H9 (cell line): ENCODE data around the gene UTP11. TPM values are rescaled to one million over a fixed set of nuclear protein-coding genes. Genes with fewer than 3 reads are reported as not detected.

Source experiments
- DNase-seq: peaks from one replicate; pipeline ENCODE4 v3.0.0-alpha.2; 2017
- H2AFZ ChIP-seq: one replicate; pipeline ENCODE4 v1.6.1; 2013; ENCODE audit warnings: mild to moderate bottlenecking, low read length, control low read depth, moderate library complexity
- H2AK5ac ChIP-seq: 2 replicates; pipeline ENCODE4 v1.6.1; 2013; ENCODE audit warnings: low read length, control low read depth, mixed read lengths; ENCODE audit not compliant: insufficient read length
- H2BK120ac ChIP-seq: one replicate; pipeline ENCODE4 v1.6.1; 2013; ENCODE audit warnings: low read depth, mild to moderate bottlenecking, low read length, control low read depth, inconsistent platforms; ENCODE audit not compliant: poor library complexity, severe bottlenecking
- H2BK12ac ChIP-seq: 2 replicates; pipeline ENCODE4 v1.6.1; 2013; ENCODE audit warnings: low read length, control low read depth, mixed read lengths, low read depth; ENCODE audit not compliant: insufficient read length
- H2BK15ac ChIP-seq: 2 replicates; pipeline ENCODE4 v1.6.1; 2013; ENCODE audit warnings: low read depth, low read length, control low read depth
- H2BK20ac ChIP-seq: one replicate; pipeline ENCODE4 v1.6.1; 2013; ENCODE audit warnings: low read depth, mild to moderate bottlenecking, low read length, control low read depth, inconsistent platforms; ENCODE audit not compliant: poor library complexity, severe bottlenecking
- H2BK5ac ChIP-seq: 2 replicates; pipeline ENCODE4 v1.6.1; 2013; ENCODE audit warnings: low read length, control low read depth, mixed read lengths; ENCODE audit not compliant: insufficient read length
- H3K14ac ChIP-seq: 2 replicates; pipeline ENCODE4 v1.6.1; 2013; ENCODE audit warnings: low read length, control low read depth; ENCODE audit not compliant: insufficient read depth
- H3K18ac ChIP-seq: 2 replicates; pipeline ENCODE4 v1.6.1; 2013; ENCODE audit warnings: low read depth, mild to moderate bottlenecking, mixed read lengths, low read length, control low read depth; ENCODE audit not compliant: insufficient read length
- H3K23ac ChIP-seq: 2 replicates; pipeline ENCODE4 v1.6.1; 2013; ENCODE audit warnings: low read length, control low read depth, mixed read lengths, low read depth; ENCODE audit not compliant: insufficient read length
- H3K23me2 ChIP-seq: 2 replicates; pipeline ENCODE4 v1.6.1; 2013; ENCODE audit warnings: low read depth, mild to moderate bottlenecking, mixed read lengths, low read length, control low read depth; ENCODE audit not compliant: insufficient read length, poor library complexity, severe bottlenecking
- H3K27ac ChIP-seq: 2 replicates; pipeline ENCODE4 v1.5.1; 2013; ENCODE audit warnings: low read length, control low read depth, mixed read lengths, low read depth; ENCODE audit not compliant: insufficient read length
- H3K27me3 ChIP-seq: 2 replicates; pipeline ENCODE4 v1.6.1; 2013; ENCODE audit warnings: low read length, control low read depth, inconsistent platforms; ENCODE audit not compliant: insufficient read depth
- H3K4ac ChIP-seq: 2 replicates; pipeline ENCODE4 v1.6.1; 2013; ENCODE audit warnings: low read depth, mild to moderate bottlenecking, control low read depth, inconsistent platforms, low read length, moderate library complexity
- H3K4me1 ChIP-seq: 2 replicates; pipeline ENCODE4 v1.6.1; 2013; ENCODE audit warnings: low read length, control low read depth, inconsistent platforms; ENCODE audit not compliant: insufficient read depth
- H3K4me2 ChIP-seq: 2 replicates; pipeline ENCODE4 v1.6.1; 2013; ENCODE audit warnings: low read length, control low read depth, mixed read lengths; ENCODE audit not compliant: insufficient read length, insufficient read depth
- H3K56ac ChIP-seq: 2 replicates; pipeline ENCODE4 v1.6.1; 2013; ENCODE audit warnings: low read depth, mild to moderate bottlenecking, mixed read lengths, low read length, control low read depth; ENCODE audit not compliant: insufficient read length
- H3K79me1 ChIP-seq: 2 replicates; pipeline ENCODE4 v1.6.1; 2013; ENCODE audit warnings: low read depth, mild to moderate bottlenecking, moderate library complexity, low read length, control low read depth, inconsistent platforms; ENCODE audit not compliant: insufficient read depth, poor library complexity, severe bottlenecking
- H3K79me2 ChIP-seq: 2 replicates; pipeline ENCODE4 v1.6.1; 2013; ENCODE audit warnings: low read length, control low read depth, inconsistent platforms; ENCODE audit not compliant: insufficient read depth
- H3K9ac ChIP-seq: 2 replicates; pipeline ENCODE4 v1.6.1; 2013; ENCODE audit warnings: low read length, control low read depth, mixed read lengths; ENCODE audit not compliant: insufficient read length; ENCODE audit errors: extremely low read depth
- H3K9me3 ChIP-seq: one replicate; pipeline ENCODE4 v1.6.1; 2013; ENCODE audit warnings: low read depth, low read length, inconsistent platforms; ENCODE audit not compliant: control insufficient read depth
- H3T11ph ChIP-seq: one replicate; pipeline ENCODE4 v1.6.1; 2013; ENCODE audit warnings: mild to moderate bottlenecking, low read length, control low read depth, inconsistent platforms
- H4K20me1 ChIP-seq: one replicate; pipeline ENCODE4 v1.6.1; 2013; ENCODE audit not compliant: control insufficient read depth, insufficient read length, insufficient read depth
- H4K5ac ChIP-seq: 2 replicates; pipeline ENCODE4 v1.6.1; 2013; ENCODE audit warnings: low read depth, mild to moderate bottlenecking, mixed read lengths, low read length, control low read depth; ENCODE audit not compliant: insufficient read length
- H4K8ac ChIP-seq: replicated peaks from 2 replicates; pipeline ENCODE4 v1.6.1; 2013; ENCODE audit warnings: low read length, control low read depth, mixed read lengths, low read depth; ENCODE audit not compliant: insufficient read length
- H4K91ac ChIP-seq: 2 replicates; pipeline ENCODE4 v1.6.1; 2013; ENCODE audit warnings: low read depth, mild to moderate bottlenecking, moderate library complexity, mixed read lengths, low read length, control low read depth; ENCODE audit not compliant: insufficient read length
- H3K27ac Mint-ChIP-seq, 3 experiments: 2 replicates in 2 of 3; 3 replicates in 1 of 3; pipeline ENCODE4 v1.8.0; 2020 to 2021; ENCODE audit warnings: mixed read lengths in 3 of 3, mild to moderate bottlenecking in 1 of 3, moderate library complexity in 1 of 3
- H3K27me3 Mint-ChIP-seq: 2 replicates; pipeline ENCODE4 v1.8.0; 2021; ENCODE audit warnings: low read depth, mild to moderate bottlenecking, moderate library complexity, mixed read lengths
- H3K36me3 Mint-ChIP-seq, 3 experiments: 2 replicates in 2 of 3; 3 replicates in 1 of 3; pipeline ENCODE4 v1.8.0; 2020 to 2021; ENCODE audit warnings: low read depth in 3 of 3, mixed read lengths in 3 of 3; ENCODE audit not compliant: insufficient read depth in 1 of 3
- H3K4me1 Mint-ChIP-seq, 2 experiments: 2 replicates each; pipeline ENCODE4 v1.8.0; 2020; ENCODE audit warnings: mixed read lengths in 2 of 2
- H3K4me3 Mint-ChIP-seq, 2 experiments: 2 replicates in 1 of 2; 3 replicates in 1 of 2; pipeline ENCODE4 v1.8.0; 2020 to 2021; ENCODE audit warnings: mild to moderate bottlenecking in 2 of 2, mixed read lengths in 2 of 2, moderate library complexity in 1 of 2
- H3K9me3 Mint-ChIP-seq, 2 experiments: 2 replicates in 1 of 2; 3 replicates in 1 of 2; pipeline ENCODE4 v1.8.0; 2020; ENCODE audit warnings: mild to moderate bottlenecking in 2 of 2, mixed read lengths in 2 of 2, moderate library complexity in 1 of 2
- WGBS: extraction: QIAGEN DNeasy Blood & Tissue Kit; methylation state at CpG from one replicate; pipeline ENCODE4 v1.1.7; 2013; ENCODE audit warnings: missing lambda C conversion rate, low lambda C conversion rate, mixed read lengths; ENCODE audit not compliant: insufficient read length; ENCODE audit errors: extremely low coverage; 5-methylcytosine and 5-hydroxymethylcytosine counted together
- total RNA-seq: library from RNA; stranded (reverse); gene quantifications from 2 replicates; pipeline ENCODE4 v1.2.1, GENCODE V29; 2021
- TF ChIP-seq, protein P1 (sequence below): fragments of 200-600 bp; sonication (generic); conservative IDR thresholded peaks from 3 replicates; pipeline ENCODE4 v1.8.0; 2021; ENCODE audit warnings: antibody characterized with exemption, mild to moderate bottlenecking

Gene UTP11
- total RNA-seq, 1 experiment from 2014 or later = 63.1 TPM

DNA sequence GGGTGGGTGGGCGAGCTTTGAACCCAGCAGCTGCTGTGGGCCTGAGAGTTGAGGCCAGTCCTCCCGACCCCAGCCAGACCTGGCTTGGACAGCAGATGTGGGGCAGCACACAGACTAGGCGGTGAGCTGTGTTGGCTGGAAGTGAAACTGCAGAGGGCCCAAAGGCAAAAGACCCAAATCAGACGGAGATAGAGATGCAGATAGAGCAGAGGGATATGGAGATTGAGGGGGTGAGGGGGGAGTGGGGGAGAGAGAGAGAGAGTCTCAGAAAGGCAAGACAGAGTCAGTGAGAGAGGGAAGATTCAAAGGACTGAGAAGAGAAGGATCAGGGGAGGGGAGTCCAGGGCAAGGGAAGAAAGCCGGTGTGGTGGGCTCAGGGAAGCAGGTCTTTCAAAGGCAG is 51.1 kb downstream of the UTP11 start:
- DNase-seq = peak; percentile 59
- peak overlapping the region in 2 of 3 experiments; percentile 16 to 81; a peak in 3 of 7 replicates for H3K27ac Mint-ChIP-seq
- H4K8ac ChIP-seq = no peak overlapping the region

More for the DNA sequence above, 51.1 kb downstream of the UTP11 start:
- Histone ChIP-seq H2AFZ (no peak overlapping the region), H3K4ac (no peak overlapping the region), H4K91ac (no peak overlapping the region), H3T11ph (no peak overlapping the region), H2BK5ac (no peak overlapping the region), H3K4me2 (no peak overlapping the region), H3K79me1 (no peaks in the 10 kb centered on the region), H3K14ac (no peak overlapping the region), H3K18ac (no peak overlapping the region), H3K27ac (no peak overlapping the region), H2BK20ac (no peak overlapping the region), H4K5ac (no peak overlapping the region), H3K4me1 (peaks cover 2% of the 10 kb centered on the region; the same call in 1 of the 2 replicates), H2BK15ac (no peak overlapping the region), H4K20me1 (no peaks in the 10 kb centered on the region), H3K56ac (no peak overlapping the region), H3K79me2 (no peaks in the 10 kb centered on the region), H2BK12ac (no peak overlapping the region), H2BK120ac (no peak overlapping the region), H3K27me3 (no peaks in the 10 kb centered on the region), H3K9ac (no peak overlapping the region), H3K23me2 (no peaks in the 10 kb centered on the region), H3K9me3 (no peaks in the 10 kb centered on the region), H2AK5ac (no peak overlapping the region), H3K23ac (no peak overlapping the region)
- WGBS = no CpG with 5 or more reads among the region's 5 CpGs
- TF ChIP-seq, protein P1, sequence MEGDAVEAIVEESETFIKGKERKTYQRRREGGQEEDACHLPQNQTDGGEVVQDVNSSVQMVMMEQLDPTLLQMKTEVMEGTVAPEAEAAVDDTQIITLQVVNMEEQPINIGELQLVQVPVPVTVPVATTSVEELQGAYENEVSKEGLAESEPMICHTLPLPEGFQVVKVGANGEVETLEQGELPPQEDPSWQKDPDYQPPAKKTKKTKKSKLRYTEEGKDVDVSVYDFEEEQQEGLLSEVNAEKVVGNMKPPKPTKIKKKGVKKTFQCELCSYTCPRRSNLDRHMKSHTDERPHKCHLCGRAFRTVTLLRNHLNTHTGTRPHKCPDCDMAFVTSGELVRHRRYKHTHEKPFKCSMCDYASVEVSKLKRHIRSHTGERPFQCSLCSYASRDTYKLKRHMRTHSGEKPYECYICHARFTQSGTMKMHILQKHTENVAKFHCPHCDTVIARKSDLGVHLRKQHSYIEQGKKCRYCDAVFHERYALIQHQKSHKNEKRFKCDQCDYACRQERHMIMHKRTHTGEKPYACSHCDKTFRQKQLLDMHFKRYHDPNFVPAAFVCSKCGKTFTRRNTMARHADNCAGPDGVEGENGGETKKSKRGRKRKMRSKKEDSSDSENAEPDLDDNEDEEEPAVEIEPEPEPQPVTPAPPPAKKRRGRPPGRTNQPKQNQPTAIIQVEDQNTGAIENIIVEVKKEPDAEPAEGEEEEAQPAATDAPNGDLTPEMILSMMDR = no peak
- peaks cover 0 to 3% of the 10 kb centered on the region in 2 experiments; a peak in 1 of 5 replicates for H3K9me3 Mint-ChIP-seq
- H3K27me3 Mint-ChIP-seq = peaks cover 10% of the 10 kb centered on the region
- H3K4me1 Mint-ChIP-seq = peaks cover 36 to 50% of the 10 kb centered on the region in 2 experiments
- peak overlapping the region in 1 of 2 experiments; percentile 33; a peak in 1 of 5 replicates for H3K4me3 Mint-ChIP-seq
- peaks cover 0 to 9% (median 0%) of the 10 kb centered on the region in 3 experiments; a peak in 4 of 7 replicates for H3K36me3 Mint-ChIP-seq
